Heart left ventricle (tissue), 16 donors: Measurements from ENCODE around the gene KY. TPM values are rescaled to one million over a fixed set of nuclear protein-coding genes. Genes with fewer than 3 reads are reported as not detected.
A peak's percentile ranks its signal among the peaks of the same experiment; 100 is the strongest.

Experiments
- ATAC-seq, 4 donors: fragments of 200-7000 bp; cut with Tn5 transposase; one replicate each; pipeline ENCODE4 v1.9.1; 2020 to 2022; ENCODE audit warnings: moderate library complexity in 4 of 4, mild to moderate bottlenecking in 3 of 4, moderate number of reproducible peaks in 1 of 4
- DNase-seq, 5 donors: peaks; one replicate each; pipeline ENCODE4 v3.0.0-alpha.2; 2020
- H3K27ac ChIP-seq, 12 donors: fragments of 200-600 bp; sonication (generic) in 4 of 12; one replicate each; pipeline versions ENCODE4 v1.5.0 to v1.8.0; 2016 to 2022; ENCODE audit warnings: mild to moderate bottlenecking in 2 of 12
- H3K27me3 ChIP-seq, 9 donors: fragments of 200-600 bp; sonication (generic) in 2 of 9; one replicate each; pipeline versions ENCODE4 v1.5.1 to v1.8.0; 2016 to 2022; ENCODE audit warnings: mild to moderate bottlenecking in 3 of 9
- H3K36me3 ChIP-seq, 9 donors: fragments of 200-600 bp; sonication (generic) in 2 of 9; one replicate each; pipeline versions ENCODE4 v1.5.0 to v1.8.0; 2018 to 2022; ENCODE audit warnings: mild to moderate bottlenecking in 2 of 9
- H3K4me1 ChIP-seq, 12 donors: fragments of 200-600 bp; sonication (generic) in 4 of 12; one replicate each; pipeline versions ENCODE4 v1.5.0 to v1.8.0; 2016 to 2022; ENCODE audit warnings: mild to moderate bottlenecking in 3 of 12
- H3K4me3 ChIP-seq, 12 donors: fragments of 200-600 bp; sonication (generic) in 4 of 12; one replicate each; pipeline versions ENCODE4 v1.5.0 to v1.8.0; 2017 to 2022; ENCODE audit warnings: mild to moderate bottlenecking in 9 of 12, moderate library complexity in 4 of 12
- H3K9me3 ChIP-seq, 12 donors: fragments of 200-600 bp; sonication (generic) in 4 of 12; one replicate each; pipeline versions ENCODE4 v1.5.0 to v1.8.0; 2016 to 2022; ENCODE audit warnings: mild to moderate bottlenecking in 1 of 12
- POLR2A ChIP-seq, 2 donors: fragments of 450-650 bp; IDR thresholded peaks; one replicate each; pipeline ENCODE4 v1.6.1; 2017; ENCODE audit warnings: antibody characterized with exemption in 2 of 2, mild to moderate bottlenecking in 2 of 2, moderate library complexity in 2 of 2
- WGBS, 4 donors: extraction: QIAGEN DNeasy Blood & Tissue Kit in 2 of 4; methylation state at CpG; one replicate each; pipeline versions ENCODE4 v1.1.5 to v1.1.7; 2013 to 2018; 5-methylcytosine and 5-hydroxymethylcytosine counted together
- intact Hi-C, 10 donors: fragments of 100-400 bp; cut with DNase I; formaldehyde crosslinking; loops; one replicate each; pipeline versions ENCODE4 v1.11.1 to v1.14.2; 2022
- polyA plus RNA-seq, 2 donors: library from polyadenylated mRNA; stranded (reverse); fragments of 200-250 nt; gene quantifications; one replicate each; pipeline ENCODE4 v1.2.3, GENCODE V29; 2013
- total RNA-seq, 9 donors: library from RNA; depleted of rRNA in 2 of 9; stranded (reverse); fragments of >200 nt in 2 of 9; fragmentation: NEBNext Ultra II Directional in 3 of 9; extraction: Animal tissue kit (Norgen Biotek cat#: 25700) in 3 of 9; gene quantifications; one replicate each; pipeline versions ENCODE4 v1.1.0 to v1.2.4, GENCODE V29; 2016 to 2023
- TF ChIP-seq, protein P1 (sequence below), 12 donors: fragments of 200-600 bp; sonication (generic) in 4 of 12; IDR thresholded peaks; one replicate each; pipeline versions ENCODE4 v1.5.0 to v1.8.0; 2018 to 2022; ENCODE audit warnings: antibody characterized with exemption in 12 of 12, mild to moderate bottlenecking in 5 of 12
- donor health status: ischemic (EF 13 %, LVEDD 7.1; RV severe dilation, severe dysfunction).
- donor health status: healthy with polysubstance abuse.
- donor health status: DM: no; HTN: yes; CAD: no.
- donor health status: DM: no; HTN: no; CAD: no.
- donor health status: ischemic (EF 25% LVEDD 6.9; RV normal size, moderate dysfunction).
- donor health status: ischemic (EF 25% LVEDD 5.7; RV mildly dilated, moderate dysfunction).
- donor health status: healthy.
- donor health status: DM: yes; HTN: yes; CAD: no.
- donor health status: ischemic (EF 35%, LVEDD 5.7; RV mildly dilated, moderate dysfunction).
- donor health status: nonischemic (EF 11% LVEDD 7.7; RV severe dilation, severe dysfunction).
- donor health status: DM: yes; HTN: yes; CAD: no.
- donor health status: PGD.
- donor health status: ischemic (EF 29% LVEDD 5.4; RV normal size, mild dysfunction).
- donor health status: nonischemic (EF 23%, LVEDD 6.1; RV moderate dilation, normal function).

KY gene
- total and polyA plus RNA-seq, 11 donors, result 1.4 to 22.5 (median 8.6) TPM

DNA sequence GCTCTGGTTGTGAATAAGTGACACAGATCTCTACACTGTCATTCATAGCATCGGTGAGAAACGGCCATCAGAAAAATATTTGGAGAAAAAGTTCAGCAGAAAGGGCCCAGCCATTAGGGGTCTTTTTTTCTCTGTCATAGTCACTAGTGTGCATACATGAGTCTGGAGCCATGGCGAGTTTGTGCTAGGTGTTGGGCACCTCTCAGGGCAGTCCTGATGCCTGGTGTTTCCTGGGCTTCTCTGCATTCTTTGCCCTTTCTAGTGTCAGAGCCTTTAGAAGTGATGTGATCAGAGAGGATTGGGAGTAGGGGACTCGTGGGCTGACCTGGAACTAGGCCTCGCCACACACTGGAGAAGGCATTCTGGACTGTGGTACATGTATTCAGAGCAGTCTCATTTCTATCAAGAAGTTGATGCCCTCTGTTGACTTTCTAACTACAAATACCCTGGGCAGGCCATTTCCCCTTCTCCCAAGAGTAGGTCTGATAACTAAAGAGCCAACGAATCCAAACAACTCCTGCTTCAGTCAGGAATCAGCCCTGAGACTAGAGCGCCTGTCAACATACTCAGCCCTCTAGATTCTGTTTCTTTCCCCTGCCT is 1.6 kb downstream of the KY start:
- Histone ChIP-seq H3K9me3 (no peaks in the 10 kb centered on the region), H3K4me3 (peak overlapping the region in 3 of 12 donors; percentile 61 to 70 (median 69)), H3K27me3 (peaks cover 0 to 17% (median 0%) of the 10 kb centered on the region in 9 donors), H3K27ac (peak overlapping the region in 10 of 12 donors; percentile 24 to 96 (median 90)), H3K36me3 (peaks cover 0 to 3% (median 0%) of the 10 kb centered on the region in 9 donors), H3K4me1 (peaks cover 0 to 63% (median 14%) of the 10 kb centered on the region in 12 donors)
- TF ChIP-seq, protein P1, sequence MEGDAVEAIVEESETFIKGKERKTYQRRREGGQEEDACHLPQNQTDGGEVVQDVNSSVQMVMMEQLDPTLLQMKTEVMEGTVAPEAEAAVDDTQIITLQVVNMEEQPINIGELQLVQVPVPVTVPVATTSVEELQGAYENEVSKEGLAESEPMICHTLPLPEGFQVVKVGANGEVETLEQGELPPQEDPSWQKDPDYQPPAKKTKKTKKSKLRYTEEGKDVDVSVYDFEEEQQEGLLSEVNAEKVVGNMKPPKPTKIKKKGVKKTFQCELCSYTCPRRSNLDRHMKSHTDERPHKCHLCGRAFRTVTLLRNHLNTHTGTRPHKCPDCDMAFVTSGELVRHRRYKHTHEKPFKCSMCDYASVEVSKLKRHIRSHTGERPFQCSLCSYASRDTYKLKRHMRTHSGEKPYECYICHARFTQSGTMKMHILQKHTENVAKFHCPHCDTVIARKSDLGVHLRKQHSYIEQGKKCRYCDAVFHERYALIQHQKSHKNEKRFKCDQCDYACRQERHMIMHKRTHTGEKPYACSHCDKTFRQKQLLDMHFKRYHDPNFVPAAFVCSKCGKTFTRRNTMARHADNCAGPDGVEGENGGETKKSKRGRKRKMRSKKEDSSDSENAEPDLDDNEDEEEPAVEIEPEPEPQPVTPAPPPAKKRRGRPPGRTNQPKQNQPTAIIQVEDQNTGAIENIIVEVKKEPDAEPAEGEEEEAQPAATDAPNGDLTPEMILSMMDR (IDR thresholded peaks at IDR 0.05), result no peak
- no peak for TF ChIP-seq POLR2A (IDR thresholded peaks at IDR 0.05)
- intact Hi-C loops, result no loop called here
- ATAC-seq (no peak), DNase-seq (no peak)
- 58 to 73% (median 71%) methylated on average over 7 of the region's 7 CpGs for WGBS, 4 donors

DNA sequence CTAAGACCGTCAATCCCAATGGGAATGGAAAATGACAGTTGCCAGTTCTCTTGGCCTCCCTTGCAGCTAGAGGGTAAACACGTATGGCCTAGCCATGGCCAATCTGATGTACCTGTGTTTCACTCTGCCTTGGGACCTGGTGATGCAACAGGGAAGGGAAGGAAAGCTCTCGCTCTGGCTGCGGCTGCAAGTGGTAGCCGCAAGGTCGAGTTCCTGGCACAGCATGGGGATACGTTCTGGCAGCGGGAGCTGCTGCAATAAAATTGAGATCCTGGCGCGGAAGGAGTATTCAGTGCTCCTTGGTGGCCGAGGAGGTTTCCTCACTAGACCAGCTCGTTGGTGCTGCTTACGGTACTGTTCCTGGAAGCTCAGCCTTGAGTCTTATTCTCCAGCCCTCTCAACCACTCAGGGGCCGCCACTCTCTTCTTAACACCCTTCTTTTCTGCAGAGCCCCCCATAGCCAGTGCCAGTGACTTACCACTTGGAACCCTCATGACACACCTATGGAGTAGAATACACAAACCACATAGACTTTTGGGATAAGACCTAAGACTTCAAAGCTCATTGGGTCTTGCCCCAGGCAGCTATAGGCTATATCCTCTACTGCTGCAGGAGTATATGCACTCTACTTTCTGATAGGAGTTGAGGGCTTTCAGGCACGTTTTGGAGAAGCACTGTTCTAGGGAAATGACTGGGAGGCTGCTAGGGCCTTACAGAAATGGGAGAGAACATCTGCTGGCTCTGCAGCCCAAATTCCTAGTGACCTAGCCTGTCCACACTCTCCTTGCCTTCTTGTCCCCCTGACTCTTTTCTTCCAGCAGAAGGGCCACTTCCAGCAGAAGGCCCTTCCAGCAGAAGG is 2.7 kb downstream of the KY start:
- 73 to 92% (median 87%) methylated on average over 14 to 15 of the region's 15 CpGs for WGBS, 4 donors
- no peak overlapping the region for H3K27ac ChIP-seq

DNA sequence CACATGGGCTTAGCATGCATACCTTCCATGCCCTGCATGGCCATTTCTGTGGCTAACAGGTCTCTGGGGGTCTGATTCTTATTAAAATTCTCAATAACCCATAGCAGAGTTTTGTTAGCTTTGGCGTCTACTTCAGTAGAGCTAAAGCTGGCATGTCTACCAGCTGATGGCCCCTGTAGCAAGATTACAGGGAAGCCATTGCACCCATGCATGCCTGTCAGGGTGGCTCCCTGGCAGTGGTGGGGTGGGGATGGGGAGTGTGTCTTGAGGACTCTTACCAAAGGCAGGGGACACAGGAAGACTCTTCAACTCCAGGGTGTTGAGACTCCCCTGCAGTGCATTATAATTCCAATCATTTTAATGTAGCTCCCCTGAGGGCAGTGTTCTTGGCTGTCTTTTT is 4.7 kb downstream of the KY start:
- Histone ChIP-seq H3K27me3 (peaks cover 0 to 13% (median 0%) of the 10 kb centered on the region in 9 donors), H3K4me3 (no peak overlapping the region), H3K4me1 (peaks cover 0 to 73% (median 13%) of the 10 kb centered on the region in 12 donors), H3K36me3 (peaks cover 0 to 3% (median 0%) of the 10 kb centered on the region in 9 donors), H3K27ac (peak overlapping the region in 1 of 12 donors; percentile 81), H3K9me3 (no peaks in the 10 kb centered on the region)
- DNase-seq, result no peak
- WGBS, 4 donors, result 80 to 90% (median 84%) methylated on average over 1 of the region's 1 CpG
- no peak for ATAC-seq
- TF ChIP-seq, protein P1 (IDR thresholded peaks at IDR 0.05), result no peak
- TF ChIP-seq POLR2A (IDR thresholded peaks at IDR 0.05), result no peak
- intact Hi-C loops, result no loop called here

More for the DNA sequence above, 2.7 kb downstream of the KY start:
- peaks cover 0 to 3% (median 0%) of the 10 kb centered on the region in 9 donors for H3K36me3 ChIP-seq
- DNase-seq (no peak), ATAC-seq (no peak)
- H3K9me3 ChIP-seq, result no peaks in the 10 kb centered on the region
- H3K27me3 ChIP-seq, result peaks cover 0 to 17% (median 0%) of the 10 kb centered on the region in 9 donors
- H3K4me1 ChIP-seq, result peaks cover 0 to 71% (median 14%) of the 10 kb centered on the region in 12 donors
- no peak for TF ChIP-seq POLR2A (IDR thresholded peaks at IDR 0.05)
- TF ChIP-seq, protein P1 (IDR thresholded peaks at IDR 0.05), result no peak
- H3K4me3 ChIP-seq, result no peak overlapping the region
- intact Hi-C loops, result no loop called here

DNA sequence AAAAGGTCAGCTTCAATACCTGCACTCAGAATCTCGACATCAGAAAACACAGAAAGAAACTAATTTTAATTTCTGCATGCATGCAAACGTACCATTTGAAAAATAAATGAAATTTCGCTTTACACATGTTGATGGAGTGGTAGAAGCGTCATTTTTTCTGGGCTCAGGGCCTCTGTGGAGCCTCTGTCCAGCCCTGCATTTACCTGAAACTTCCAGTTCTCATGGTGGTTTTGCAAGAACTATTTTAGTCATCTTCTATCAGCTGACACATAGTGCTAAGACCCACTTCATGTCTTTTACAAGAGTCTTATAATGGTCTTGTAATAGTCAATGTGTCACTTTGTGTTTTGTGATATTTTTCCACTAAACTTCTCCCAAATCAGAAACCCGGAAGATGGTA is 5.3 kb downstream of the KY start:
- Histone ChIP-seq H3K27ac (peak overlapping the region in 10 of 12 donors; percentile 23 to 84 (median 34)), H3K4me3 (no peak overlapping the region), H3K27me3 (peaks cover 0 to 7% (median 0%) of the 10 kb centered on the region in 9 donors), H3K9me3 (no peaks in the 10 kb centered on the region), H3K4me1 (peaks cover 0 to 69% (median 13%) of the 10 kb centered on the region in 12 donors), H3K36me3 (peaks cover 0 to 3% (median 0%) of the 10 kb centered on the region in 9 donors)
- TF ChIP-seq POLR2A (IDR thresholded peaks at IDR 0.05), result no peak
- intact Hi-C loops, result no loop called here
- 81 to 86% (median 83%) methylated on average over 5 of the region's 5 CpGs for WGBS, 4 donors
- ATAC-seq, result no peak
- no peak for DNase-seq
